GM18517 (cell line): Measurements from ENCODE around the gene NMNAT3.
"Not testable (repeated sequence)": the region's sequence is repeated elsewhere in the genome, so short reads cannot be mapped to it uniquely, and the experiment has no call there.

Experiments used
- ATAC-seq: cut with Tn5 transposase; IDR thresholded peaks from one replicate; pipeline ENCODE4 v1.9.1; 2021; ENCODE audit warnings: mild to moderate bottlenecking, moderate library complexity; ENCODE audit not compliant: unreplicated experiment

Gene NMNAT3

GRCh38 chr3:139586420-139587017 lies 91.3 kb downstream of the NMNAT3 start:
- peak; percentile 95 for ATAC-seq

DNA sequence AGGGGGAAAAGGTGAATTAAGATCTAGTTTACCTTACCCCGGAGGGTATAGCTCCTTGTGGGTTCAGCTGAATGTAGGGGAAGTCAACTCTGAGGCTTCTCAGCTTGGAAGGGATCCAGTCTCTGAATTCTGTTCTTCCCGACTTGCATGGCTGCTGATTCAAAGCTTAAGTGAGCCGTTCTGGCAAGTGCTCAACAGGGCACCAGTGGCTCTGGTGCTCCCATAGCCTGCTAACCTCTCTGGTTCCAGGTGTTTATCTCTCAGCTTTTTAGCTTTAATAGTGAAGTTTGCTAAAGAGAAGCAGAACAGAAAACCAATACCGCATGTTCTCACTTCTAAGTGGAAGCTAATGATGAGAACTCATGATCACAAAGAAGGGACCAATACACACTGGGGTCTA lies 92.0 kb downstream of the NMNAT3 start:
- no peak for ATAC-seq

- ATAC-seq: not testable (repeated sequence)
Observed at GRCh38 chr3:139583651-139584050, 94.1 kb downstream of the NMNAT3 start.

DNA sequence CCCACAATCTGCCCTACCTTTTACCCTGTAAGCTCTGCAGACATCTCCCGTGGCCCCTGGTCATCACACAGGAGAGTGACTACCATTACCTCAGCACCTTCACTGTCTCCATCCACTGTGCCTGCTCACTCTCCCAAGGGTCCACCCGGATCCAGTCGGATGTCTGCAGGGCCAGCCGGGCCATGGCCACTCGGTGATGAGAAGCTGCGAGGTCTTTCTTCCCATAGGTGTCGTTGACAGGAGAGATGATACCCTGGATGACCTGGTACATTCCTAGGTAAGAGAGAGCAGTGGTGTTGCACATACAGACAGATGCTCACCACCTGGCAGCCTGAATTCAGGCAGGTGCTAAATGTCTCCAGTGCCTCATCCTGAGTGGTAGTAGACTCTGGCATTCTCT lies 99.0 kb downstream of the NMNAT3 start:
- ATAC-seq: no peak

DNA sequence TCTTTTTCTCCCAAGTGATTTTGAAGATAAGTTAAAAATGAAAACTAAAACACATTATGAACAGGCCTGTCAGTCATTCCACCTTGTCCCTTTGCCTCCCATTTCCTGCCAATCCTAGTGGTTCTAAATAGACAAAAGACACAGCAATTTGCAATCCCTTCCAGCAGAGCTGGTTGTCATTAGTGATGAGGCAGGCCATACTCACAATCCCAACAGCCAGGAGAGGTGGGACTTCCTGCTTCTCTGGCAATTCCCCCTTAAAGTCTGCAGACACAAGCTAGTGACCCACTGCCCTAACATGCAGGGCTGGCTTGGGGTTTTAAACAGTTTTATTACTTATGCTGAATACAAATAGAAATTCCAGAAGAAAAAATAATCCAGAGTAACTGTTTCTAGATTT lies 99.9 kb downstream of the NMNAT3 start:
- no peak for ATAC-seq

- no peak for ATAC-seq
Observed at GRCh38 chr3:139577346-139577745, 100.4 kb downstream of the NMNAT3 start.

DNA sequence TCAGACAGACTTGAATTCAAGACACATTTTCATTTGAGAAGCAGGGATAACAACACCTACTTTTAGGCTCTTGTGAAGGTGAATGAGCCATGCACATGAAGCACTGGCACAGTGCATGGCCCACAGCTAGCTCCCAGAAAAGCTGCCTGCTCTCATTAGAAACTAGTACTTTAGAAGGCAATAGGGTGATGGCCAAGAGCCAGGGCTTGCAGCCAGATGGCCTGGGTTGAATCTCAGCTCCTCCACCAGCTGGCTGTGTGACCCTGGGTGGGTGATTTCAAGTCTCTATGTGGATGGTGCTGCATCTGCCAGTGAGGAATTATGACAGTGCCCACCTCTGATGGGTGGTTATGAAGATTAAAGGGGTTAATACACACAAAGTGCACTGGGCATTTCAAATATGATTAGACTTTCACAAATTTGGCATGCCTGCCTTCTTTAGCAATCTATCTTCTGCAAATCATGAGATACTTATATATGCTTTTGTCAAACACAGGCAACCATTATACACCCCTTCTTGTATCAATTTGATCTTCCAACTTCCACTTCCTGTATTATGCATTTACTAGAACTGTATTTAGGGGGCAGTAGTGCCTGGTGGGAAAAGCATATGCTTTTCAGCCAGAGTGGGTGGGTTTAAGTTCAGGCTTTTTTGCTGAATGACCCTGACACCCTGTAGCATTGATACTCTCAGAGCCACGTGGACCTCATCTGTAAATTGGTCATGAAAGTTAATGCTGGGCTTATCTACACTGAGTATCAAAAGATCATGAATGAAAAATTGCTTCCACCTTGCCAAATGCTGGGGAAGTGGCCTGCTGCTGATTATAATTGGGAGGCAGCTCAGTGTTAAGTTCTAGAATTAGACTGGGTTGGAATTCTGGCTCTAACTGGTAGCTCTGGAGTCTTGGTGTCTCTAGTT lies 103.5 kb downstream of the NMNAT3 start:
- ATAC-seq: no peak

DNA sequence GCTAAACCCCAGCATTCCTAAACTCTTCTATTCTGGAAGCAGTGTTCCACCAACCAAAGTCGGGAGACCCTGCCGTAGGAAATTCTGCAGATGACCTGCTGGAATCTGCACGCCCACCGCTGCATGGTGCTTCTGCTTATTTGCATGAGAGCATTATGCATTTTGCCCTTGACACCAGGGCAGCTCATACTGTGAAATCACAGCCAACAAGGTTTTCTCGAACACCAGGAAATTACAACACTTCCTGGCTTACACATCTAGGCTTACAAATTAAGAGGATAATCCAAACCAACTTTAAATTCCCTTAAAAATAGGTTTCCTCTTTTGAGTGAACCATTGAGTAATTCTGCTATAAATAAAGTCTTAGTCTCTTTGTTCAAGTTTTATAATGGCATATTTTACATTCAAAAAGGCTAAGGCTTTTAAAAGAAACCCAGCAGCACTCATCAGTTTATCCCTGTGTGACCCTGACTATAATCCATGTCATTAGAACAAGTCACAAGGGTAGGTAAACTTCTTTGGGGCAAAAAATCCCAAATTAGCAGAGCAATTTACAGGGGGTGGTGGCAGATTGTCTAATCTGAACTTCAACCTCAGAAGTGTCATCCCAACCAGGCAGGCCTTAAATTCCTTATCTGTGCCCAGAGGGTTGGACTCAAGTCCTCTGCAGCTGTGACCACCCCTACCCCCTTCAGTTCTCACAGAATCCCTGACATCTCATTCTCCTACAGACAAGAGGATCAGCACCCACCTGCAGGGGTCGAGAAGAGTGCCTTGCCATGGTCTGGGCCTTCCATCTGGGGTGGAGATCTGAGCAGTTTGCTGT lies 104.7 kb downstream of the NMNAT3 start:
- no peak for ATAC-seq

- ATAC-seq: no peak
Observed at GRCh38 chr3:139571711-139572110, 106.1 kb downstream of the NMNAT3 start.

GRCh38 chr3:139564294-139564861 lies 113.4 kb downstream of the NMNAT3 start:
- no peak for ATAC-seq

GRCh38 chr3:139561959-139562676 lies 115.7 kb downstream of the NMNAT3 start:
- no peak for ATAC-seq

GRCh38 chr3:139561255-139561817 lies 116.4 kb downstream of the NMNAT3 start:
- ATAC-seq: no peak

GRCh38 chr3:139560411-139560810 lies 117.4 kb downstream of the NMNAT3 start:
- ATAC-seq: no peak

DNA sequence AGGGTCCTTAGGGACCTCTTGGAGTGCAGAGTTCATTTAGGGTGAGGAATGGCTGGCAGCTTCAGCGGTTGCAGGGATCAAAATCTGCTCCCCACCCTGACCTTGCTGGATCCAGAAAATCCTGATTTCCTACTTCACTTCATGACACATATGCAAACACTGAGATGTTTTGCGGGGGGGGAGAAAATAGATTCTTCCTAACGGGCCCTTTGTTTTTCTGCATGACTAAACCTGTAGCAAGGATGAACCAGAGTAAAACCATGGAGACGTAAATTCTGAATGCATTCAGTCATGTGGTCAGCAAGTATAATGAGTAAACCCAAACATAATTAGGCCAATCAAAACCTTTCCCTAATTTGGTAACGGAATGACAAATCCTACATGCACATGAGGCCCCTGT lies 118.2 kb downstream of the NMNAT3 start:
- ATAC-seq: no peak

GRCh38 chr3:139558351-139559266 lies 119.2 kb downstream of the NMNAT3 start:
- ATAC-seq: no peak

- ATAC-seq: no peak
Observed at GRCh38 chr3:139557041-139557440, 120.7 kb downstream of the NMNAT3 start.

- ATAC-seq: no peak
Observed at GRCh38 chr3:139555249-139555648, 122.5 kb downstream of the NMNAT3 start.

DNA sequence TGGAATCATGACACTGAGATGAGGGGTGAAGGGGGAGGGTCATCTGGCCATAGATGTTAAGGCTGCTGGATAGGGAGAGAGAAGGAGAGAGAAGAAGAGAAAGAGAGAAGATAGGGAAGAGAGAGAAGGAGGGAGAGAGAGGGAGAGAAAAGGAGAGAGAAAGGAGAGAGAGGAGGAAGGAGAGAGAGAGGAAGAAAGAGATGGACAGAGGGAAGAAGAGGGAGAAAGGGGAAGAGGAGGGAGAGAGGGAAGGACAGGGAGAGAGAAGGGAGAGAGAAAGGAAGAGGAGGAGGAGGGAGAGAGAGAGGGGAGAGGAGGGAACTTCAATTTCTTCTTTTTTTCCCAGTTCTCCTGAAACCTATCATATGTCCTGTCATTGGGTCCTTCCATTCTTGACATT lies 123.1 kb downstream of the NMNAT3 start:
- no peak for ATAC-seq
